Neural crest cell (in vitro differentiated cells): Measurements from ENCODE around the gene IRF2BPL. TPM values are rescaled to one million over a fixed set of nuclear protein-coding genes. Genes with fewer than 3 reads are reported as not detected.
A peak's percentile ranks its signal among the peaks of the same experiment; 100 is the strongest.

Experiments
- DNase-seq: peaks from one replicate; pipeline ENCODE4 v3.0.0; 2021; ENCODE audit warnings: low read depth, mixed read lengths, low spot score
- H3K27ac Mint-ChIP-seq: one replicate; pipeline ENCODE4 v1.8.0; 2021; ENCODE audit warnings: mild to moderate bottlenecking, mixed read lengths; ENCODE audit not compliant: unreplicated experiment
- H3K27me3 Mint-ChIP-seq: 2 replicates; pipeline ENCODE4 v1.8.0; 2021; ENCODE audit warnings: low read depth, mild to moderate bottlenecking, mixed read lengths
- H3K36me3 Mint-ChIP-seq: 2 replicates; pipeline ENCODE4 v1.8.0; 2021; ENCODE audit warnings: low read depth, mild to moderate bottlenecking, mixed read lengths
- H3K4me1 Mint-ChIP-seq: 2 replicates; pipeline ENCODE4 v1.8.0; 2021; ENCODE audit warnings: mixed read lengths
- H3K4me3 Mint-ChIP-seq: one replicate; pipeline ENCODE4 v1.8.0; 2021; ENCODE audit warnings: mild to moderate bottlenecking, mixed read lengths
- H3K9me3 Mint-ChIP-seq: 2 replicates; pipeline ENCODE4 v1.8.0; 2021; ENCODE audit warnings: mixed read lengths
- total RNA-seq: library from RNA; stranded (reverse); gene quantifications from 2 replicates; pipeline ENCODE4 v1.2.1, GENCODE V29; 2021
- TF ChIP-seq, protein P1 (sequence below): fragments of 200-600 bp; sonication (generic); conservative IDR thresholded peaks from 2 replicates; pipeline ENCODE4 v1.5.0; 2021; ENCODE audit warnings: antibody characterized with exemption, mild to moderate bottlenecking

IRF2BPL gene
- total RNA-seq, 1 donor from 2014 or later = 43.6 TPM

DNA sequence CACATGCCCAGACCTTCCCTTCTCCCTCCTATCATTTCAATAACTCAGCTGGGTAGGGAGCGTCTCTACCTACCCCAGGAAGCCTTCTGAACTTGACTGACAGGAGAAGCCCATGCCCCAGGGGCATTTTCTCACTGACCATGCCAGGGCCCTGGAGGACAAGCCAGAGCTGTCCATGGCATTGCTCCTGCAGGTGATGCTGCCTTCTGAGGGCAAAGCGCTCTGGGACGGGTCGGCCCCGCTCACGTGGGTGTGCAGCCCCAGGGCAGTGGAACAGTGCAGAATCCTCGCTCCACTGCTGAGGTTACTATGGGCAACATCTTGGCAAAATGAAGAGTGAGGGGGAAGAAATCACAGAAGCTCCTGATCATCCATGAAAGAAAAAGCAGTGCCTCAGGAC is 41.0 kb upstream of the IRF2BPL start:
- Mint-ChIP-seq H3K27me3 (no peaks in the 10 kb centered on the region), H3K36me3 (no peaks in the 10 kb centered on the region), H3K4me3 (no peak overlapping the region), H3K9me3 (no peaks in the 10 kb centered on the region), H3K27ac (no peak overlapping the region), H3K4me1 (peaks cover 32% of the 10 kb centered on the region)
- TF ChIP-seq, protein P1, sequence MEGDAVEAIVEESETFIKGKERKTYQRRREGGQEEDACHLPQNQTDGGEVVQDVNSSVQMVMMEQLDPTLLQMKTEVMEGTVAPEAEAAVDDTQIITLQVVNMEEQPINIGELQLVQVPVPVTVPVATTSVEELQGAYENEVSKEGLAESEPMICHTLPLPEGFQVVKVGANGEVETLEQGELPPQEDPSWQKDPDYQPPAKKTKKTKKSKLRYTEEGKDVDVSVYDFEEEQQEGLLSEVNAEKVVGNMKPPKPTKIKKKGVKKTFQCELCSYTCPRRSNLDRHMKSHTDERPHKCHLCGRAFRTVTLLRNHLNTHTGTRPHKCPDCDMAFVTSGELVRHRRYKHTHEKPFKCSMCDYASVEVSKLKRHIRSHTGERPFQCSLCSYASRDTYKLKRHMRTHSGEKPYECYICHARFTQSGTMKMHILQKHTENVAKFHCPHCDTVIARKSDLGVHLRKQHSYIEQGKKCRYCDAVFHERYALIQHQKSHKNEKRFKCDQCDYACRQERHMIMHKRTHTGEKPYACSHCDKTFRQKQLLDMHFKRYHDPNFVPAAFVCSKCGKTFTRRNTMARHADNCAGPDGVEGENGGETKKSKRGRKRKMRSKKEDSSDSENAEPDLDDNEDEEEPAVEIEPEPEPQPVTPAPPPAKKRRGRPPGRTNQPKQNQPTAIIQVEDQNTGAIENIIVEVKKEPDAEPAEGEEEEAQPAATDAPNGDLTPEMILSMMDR = no peak
- DNase-seq = no peak

DNA sequence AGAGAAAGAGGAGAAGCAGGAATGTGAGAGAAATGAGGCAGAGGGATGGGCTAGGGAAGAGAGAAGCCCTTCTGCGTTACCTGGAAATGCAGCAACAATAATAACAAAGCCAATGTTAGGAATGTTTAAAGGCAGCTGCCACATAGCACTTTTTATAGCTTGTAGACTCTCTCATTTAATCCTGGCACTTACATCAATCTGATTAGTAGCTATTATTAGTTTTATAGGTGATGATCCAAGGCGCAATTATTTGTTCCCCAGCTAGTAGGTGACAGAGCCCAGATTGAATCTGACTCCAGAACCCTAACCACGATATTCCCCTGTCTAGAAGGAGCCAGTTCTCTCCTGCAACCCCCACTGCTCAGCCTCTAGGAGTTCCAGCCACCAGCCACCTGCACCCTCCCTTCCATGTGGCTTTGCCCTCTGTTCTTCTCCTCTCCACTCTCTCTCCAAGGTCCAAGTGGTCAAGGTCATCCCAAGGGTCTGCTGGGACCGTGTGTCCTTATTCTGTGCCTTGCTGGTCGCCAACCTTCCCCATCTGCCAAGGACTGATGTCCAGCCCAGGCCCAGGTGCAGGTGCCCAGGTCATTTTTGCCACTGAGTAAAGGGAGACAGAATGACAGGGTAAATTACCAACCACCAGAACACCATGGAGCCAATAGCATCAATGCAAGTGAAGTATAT is 40.2 kb upstream of the IRF2BPL start:
- no peak overlapping the region for H3K4me3 Mint-ChIP-seq
- H3K9me3 Mint-ChIP-seq = no peaks in the 10 kb centered on the region
- H3K27me3 Mint-ChIP-seq = no peaks in the 10 kb centered on the region
- H3K36me3 Mint-ChIP-seq = no peaks in the 10 kb centered on the region
- TF ChIP-seq, protein P1 = peak; percentile 16
- no peak overlapping the region for H3K27ac Mint-ChIP-seq
- peaks cover 34% of the 10 kb centered on the region for H3K4me1 Mint-ChIP-seq
- no peak for DNase-seq

DNA sequence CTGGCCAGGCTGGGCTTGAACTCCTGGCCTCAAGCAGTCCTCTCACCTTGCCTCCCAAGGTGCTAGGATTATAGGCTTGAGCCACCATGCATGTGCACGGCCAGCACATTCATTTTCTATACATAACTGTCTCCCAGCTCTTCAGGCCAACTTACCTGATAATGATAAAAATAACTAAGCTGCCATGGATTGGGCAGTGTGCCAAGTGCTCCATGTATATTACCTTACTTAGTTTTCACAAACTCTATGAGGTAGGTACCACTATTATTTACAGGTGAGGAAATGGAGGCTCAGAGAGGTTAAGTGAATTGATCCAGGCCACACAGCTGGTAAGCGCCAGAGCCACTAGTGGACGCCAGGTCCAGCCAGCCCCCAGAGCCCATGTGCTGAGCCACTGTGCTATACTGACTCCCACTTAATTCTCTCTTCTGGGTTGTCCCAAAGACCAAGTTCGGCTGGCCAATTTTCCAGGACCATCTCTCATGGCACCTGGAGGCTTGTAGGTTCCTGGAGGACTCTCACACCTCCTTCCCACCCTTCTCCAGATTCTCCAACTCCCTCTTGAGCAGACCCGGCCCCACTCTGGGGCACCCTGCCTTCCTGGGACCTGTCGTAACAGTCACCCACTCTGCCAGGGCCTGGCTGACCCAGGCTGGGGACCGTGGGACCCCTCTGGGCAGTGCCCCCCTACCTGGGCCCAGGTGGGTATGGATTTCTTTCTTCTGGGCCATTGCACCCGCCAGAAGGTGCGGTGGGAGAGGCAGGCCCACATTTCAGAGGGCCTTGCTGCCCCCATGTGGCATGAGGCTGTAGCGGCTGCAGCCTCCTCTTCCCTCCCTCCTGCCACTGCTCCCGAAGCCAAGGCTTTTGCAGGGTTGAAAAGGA is 39.4 kb upstream of the IRF2BPL start:
- H3K27me3 Mint-ChIP-seq = no peaks in the 10 kb centered on the region
- H3K4me1 Mint-ChIP-seq = peaks cover 38% of the 10 kb centered on the region
- DNase-seq = peak; percentile 59
- TF ChIP-seq, protein P1 = peak; percentile 94
- H3K36me3 Mint-ChIP-seq = no peaks in the 10 kb centered on the region
- H3K4me3 Mint-ChIP-seq = no peak overlapping the region
- no peak overlapping the region for H3K27ac Mint-ChIP-seq
- H3K9me3 Mint-ChIP-seq = no peaks in the 10 kb centered on the region

DNA sequence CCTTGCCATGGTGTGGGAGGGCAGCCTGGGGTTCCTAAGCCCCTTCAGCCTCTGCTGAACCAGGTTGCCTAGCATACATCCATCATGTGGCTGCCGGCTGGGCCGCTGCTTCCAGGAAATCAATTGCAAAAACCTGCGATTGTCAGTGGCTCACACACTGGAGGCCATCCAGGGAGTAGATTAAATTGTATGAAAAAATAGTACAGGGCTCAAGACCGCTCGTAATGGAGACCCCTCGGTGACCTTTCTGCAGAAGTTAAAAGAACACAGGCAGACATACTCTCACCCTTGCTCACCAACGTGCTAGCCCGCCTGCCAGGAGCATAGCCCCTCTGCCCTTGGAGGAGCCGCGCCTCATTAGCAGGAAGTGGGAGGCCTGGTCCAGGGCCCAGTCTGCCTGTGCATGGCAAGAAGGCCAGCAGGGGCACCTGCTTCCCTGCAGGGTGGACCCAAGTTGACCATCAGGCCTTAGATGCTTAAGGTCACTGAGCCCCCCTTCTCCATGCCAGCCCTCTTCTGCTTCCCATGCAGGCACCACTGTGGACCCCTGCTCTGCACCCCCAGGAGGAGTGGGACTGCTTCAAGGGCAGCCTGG is 38.2 kb upstream of the IRF2BPL start:
- DNase-seq = no peak
- Mint-ChIP-seq H3K9me3 (no peaks in the 10 kb centered on the region), H3K36me3 (no peaks in the 10 kb centered on the region), H3K27me3 (no peaks in the 10 kb centered on the region), H3K4me3 (no peak overlapping the region), H3K27ac (peak overlapping the region; percentile 62), H3K4me1 (peaks cover 38% of the 10 kb centered on the region)
- TF ChIP-seq, protein P1 = no peak

DNA sequence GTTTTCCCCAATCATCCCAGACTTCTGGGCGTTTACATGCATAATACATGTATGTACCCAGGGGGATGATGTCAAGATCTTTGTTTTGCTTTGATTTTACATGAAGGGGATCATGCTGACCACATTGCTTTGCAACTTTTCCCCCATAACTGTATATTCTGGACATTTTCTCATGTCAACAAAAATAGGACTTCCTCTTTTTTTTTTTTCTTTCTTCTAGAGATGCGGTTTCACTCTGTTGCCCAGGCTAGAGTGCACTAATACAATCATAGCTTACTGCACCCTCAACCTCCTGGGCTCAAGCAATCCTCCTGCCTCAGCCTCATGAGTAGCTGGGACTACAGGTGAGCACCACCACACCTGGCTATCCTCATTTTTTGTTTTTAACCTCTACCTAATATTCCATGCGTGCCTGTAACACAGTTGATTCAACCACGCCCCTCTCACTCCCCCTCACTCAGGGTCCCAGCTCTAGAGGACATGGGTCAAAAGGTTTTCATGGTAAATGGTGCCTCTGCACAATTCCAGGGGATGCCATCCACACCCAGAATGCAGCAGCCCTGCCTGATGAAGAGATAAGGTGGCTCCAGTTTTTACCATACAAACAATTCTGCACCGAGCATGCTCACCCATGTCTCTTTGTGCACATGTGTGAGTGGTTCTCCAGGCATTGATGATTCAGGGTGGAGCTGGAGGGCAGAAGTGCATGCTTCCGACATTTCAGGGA is 37.5 kb upstream of the IRF2BPL start:
- TF ChIP-seq, protein P1 = no peak
- Mint-ChIP-seq H3K36me3 (no peaks in the 10 kb centered on the region), H3K4me3 (no peak overlapping the region), H3K27me3 (no peaks in the 10 kb centered on the region), H3K27ac (peak overlapping the region; percentile 62), H3K4me1 (peaks cover 38% of the 10 kb centered on the region), H3K9me3 (no peaks in the 10 kb centered on the region)
- DNase-seq = no peak
